HCT116 (cell line): Measurements from ENCODE around the gene DNM1L.

Experiments used
- EGR1 ChIP-seq: IDR thresholded peaks from 2 replicates; pipeline ENCODE4 v1.6.1; 2012; ENCODE audit warnings: low read depth
- EZH2 ChIP-seq: fragments of 200-600 bp; sonication (generic); IDR thresholded peaks from 2 replicates; pipeline ENCODE4 v1.6.1; 2017; ENCODE audit warnings: antibody characterized with exemption, mixed run types
- EZH2phosphoT487 ChIP-seq: fragments of 200-600 bp; IDR thresholded peaks from 2 replicates; pipeline ENCODE4 v1.6.1; 2018; ENCODE audit warnings: antibody characterized with exemption, borderline replicate concordance
- JUND ChIP-seq: IDR thresholded peaks from 2 replicates; pipeline ENCODE4 v1.6.1; 2012
- POLR2A ChIP-seq: IDR thresholded peaks from 2 replicates; pipeline ENCODE4 v1.7.0; 2011; ENCODE audit warnings: borderline replicate concordance; ENCODE audit not compliant: insufficient read depth, insufficient read length; ENCODE audit errors: extremely low read depth
- POLR2AphosphoS5 ChIP-seq: IDR thresholded peaks from 2 replicates; pipeline ENCODE4 v1.6.1; 2011; ENCODE audit warnings: mild to moderate bottlenecking, low read depth, low read length, moderate library complexity
- SIN3A ChIP-seq: IDR thresholded peaks from 2 replicates; pipeline ENCODE4 v1.6.1; 2012; ENCODE audit warnings: low read depth
- TF ChIP-seq, protein P1 (sequence below), 3 experiments: fragments of 200-600 bp in 1 of 3; sonication (generic) in 1 of 3; IDR thresholded peaks in 2 of 3; conservative IDR thresholded peaks in 1 of 3; 2 replicates each; pipeline ENCODE4 v1.5.1; 2012 to 2017; ENCODE audit warnings: low read depth in 2 of 3, low read length in 2 of 3, antibody characterized with exemption in 1 of 3, borderline replicate concordance in 1 of 3, control low read depth in 1 of 3, mild to moderate bottlenecking in 1 of 3, mixed read lengths in 1 of 3, mixed run types in 1 of 3, moderate library complexity in 1 of 3; ENCODE audit not compliant: insufficient read depth in 1 of 3
- TF ChIP-seq, protein P2 (sequence below): IDR thresholded peaks from 2 replicates; pipeline ENCODE4 v1.6.1; 2012

DNA sequence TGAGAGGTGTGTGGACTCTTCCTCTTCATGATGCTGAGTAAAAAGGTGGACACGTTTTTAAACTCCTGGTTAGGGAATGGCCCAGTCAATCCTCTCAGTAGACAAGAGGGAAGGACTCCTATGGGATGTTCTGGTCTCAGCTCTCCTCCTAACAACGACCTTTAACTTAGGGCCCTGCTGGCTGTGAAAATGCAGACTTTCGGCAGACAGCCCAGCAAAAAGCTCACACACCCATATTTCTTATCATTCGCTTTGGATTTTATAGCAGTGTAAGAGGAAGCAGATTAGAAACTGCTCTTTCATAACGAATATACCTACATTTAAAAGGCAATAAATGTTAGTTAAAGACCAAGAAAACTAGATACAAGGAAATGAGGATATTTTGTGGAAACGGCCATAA is 94.6 kb downstream of the DNM1L start:
- TF ChIP-seq, protein P1, sequence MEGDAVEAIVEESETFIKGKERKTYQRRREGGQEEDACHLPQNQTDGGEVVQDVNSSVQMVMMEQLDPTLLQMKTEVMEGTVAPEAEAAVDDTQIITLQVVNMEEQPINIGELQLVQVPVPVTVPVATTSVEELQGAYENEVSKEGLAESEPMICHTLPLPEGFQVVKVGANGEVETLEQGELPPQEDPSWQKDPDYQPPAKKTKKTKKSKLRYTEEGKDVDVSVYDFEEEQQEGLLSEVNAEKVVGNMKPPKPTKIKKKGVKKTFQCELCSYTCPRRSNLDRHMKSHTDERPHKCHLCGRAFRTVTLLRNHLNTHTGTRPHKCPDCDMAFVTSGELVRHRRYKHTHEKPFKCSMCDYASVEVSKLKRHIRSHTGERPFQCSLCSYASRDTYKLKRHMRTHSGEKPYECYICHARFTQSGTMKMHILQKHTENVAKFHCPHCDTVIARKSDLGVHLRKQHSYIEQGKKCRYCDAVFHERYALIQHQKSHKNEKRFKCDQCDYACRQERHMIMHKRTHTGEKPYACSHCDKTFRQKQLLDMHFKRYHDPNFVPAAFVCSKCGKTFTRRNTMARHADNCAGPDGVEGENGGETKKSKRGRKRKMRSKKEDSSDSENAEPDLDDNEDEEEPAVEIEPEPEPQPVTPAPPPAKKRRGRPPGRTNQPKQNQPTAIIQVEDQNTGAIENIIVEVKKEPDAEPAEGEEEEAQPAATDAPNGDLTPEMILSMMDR (IDR thresholded peaks at IDR 0.05 in 2 of 3, conservative IDR thresholded peaks at IDR 0.05 in 1 of 3; ENCODE audit: borderline replicate concordance in 1 of 3, insufficient read depth in 1 of 3, low read depth in 2 of 3, low read length in 2 of 3): no peak
- TF ChIP-seq EGR1: no peak
- TF ChIP-seq, protein P2, sequence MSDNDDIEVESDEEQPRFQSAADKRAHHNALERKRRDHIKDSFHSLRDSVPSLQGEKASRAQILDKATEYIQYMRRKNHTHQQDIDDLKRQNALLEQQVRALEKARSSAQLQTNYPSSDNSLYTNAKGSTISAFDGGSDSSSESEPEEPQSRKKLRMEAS: no peak
- no peak for TF ChIP-seq SIN3A
- no peak for TF ChIP-seq POLR2A
- TF ChIP-seq POLR2AphosphoS5: no peak
- no peak for TF ChIP-seq EZH2
- no peak for TF ChIP-seq EZH2phosphoT487
- no peak for TF ChIP-seq JUND
